Activated CD8-positive, alpha-beta memory T cell treated with anti-CD3 and anti-CD28 coated beads for 24 hours (primary cell): ENCODE measurements around the gene GSTO2.
A peak's percentile ranks its signal among the peaks of the same experiment; 100 is the strongest.

Experiments used
- DNase-seq: peaks from one replicate; pipeline ENCODE4 v3.0.0-alpha.2; 2020

The GSTO2 gene

GRCh38 chr10:104344219-104344618, 75.2 kb downstream of the GSTO2 start:
- DNase-seq: no peak

GRCh38 chr10:104345515-104345914, 76.5 kb downstream of the GSTO2 start:
- no peak for DNase-seq

- DNase-seq: no peak
Observed at GRCh38 chr10:104345941-104346340, 77.0 kb downstream of the GSTO2 start.

GRCh38 chr10:104347295-104348045, 78.5 kb downstream of the GSTO2 start:
- DNase-seq: no peak

GRCh38 chr10:104348601-104349000, 79.6 kb downstream of the GSTO2 start:
- DNase-seq: no peak

- DNase-seq: no peak
Observed at GRCh38 chr10:104349623-104350126, 80.7 kb downstream of the GSTO2 start.

- DNase-seq: peak; percentile 56
Observed at GRCh38 chr10:104350127-104350635, 81.2 kb downstream of the GSTO2 start.

GRCh38 chr10:104351061-104351702, 82.2 kb downstream of the GSTO2 start:
- no peak for DNase-seq

GRCh38 chr10:104351919-104352318, 82.9 kb downstream of the GSTO2 start:
- DNase-seq: no peak

- DNase-seq: peak; percentile 93
Observed at GRCh38 chr10:104353325-104354048, 84.5 kb downstream of the GSTO2 start, which contains the start of gene CFAP58. TSS of gene CFAP58 (plus strand) at chr10:104353833. CDS start at chr10:104353898, 65 bp downstream.
